Activated B cell treated with CpG ODN at 0.5 μM for 24 hours (primary cell): ENCODE data around the gene CRADD. TPM values are rescaled to one million over a fixed set of nuclear protein-coding genes. Genes with fewer than 3 reads are reported as not detected.
"Not testable (repeated sequence)": the region's sequence is repeated elsewhere in the genome, so short reads cannot be mapped to it uniquely, and the experiment has no call there.

Experiments used
- ATAC-seq: fragments of 200-7000 bp; cut with Tn5 transposase; one replicate; pipeline ENCODE4 v1.10.0; 2021; ENCODE audit warnings: low read depth, mild to moderate bottlenecking, moderate library complexity
- CTCF ChIA-PET: fragments of 350-600 bp; sonication (Branson Sonifier 250); formaldehyde crosslinking; loops from one replicate; lab custom pipeline; 2021; ENCODE audit warnings: antibody characterized with exemption; lab: Charles Lee
- POLR2A ChIA-PET: fragments of 350-600 bp; sonication (Branson Sonifier 250); formaldehyde crosslinking; loops from one replicate; lab custom pipeline; 2021; ENCODE audit warnings: antibody characterized with exemption; lab: Charles Lee
- DNase-seq: peaks from one replicate; pipeline ENCODE4 v3.0.0; 2022
- H3K27ac Mint-ChIP-seq: one replicate; pipeline ENCODE4 v1.8.0; 2020; ENCODE audit warnings: mixed read lengths
- H3K27me3 Mint-ChIP-seq: one replicate; pipeline ENCODE4 v1.8.0; 2021; ENCODE audit warnings: mixed read lengths
- H3K36me3 Mint-ChIP-seq: one replicate; pipeline ENCODE4 v1.8.0; 2021; ENCODE audit warnings: low read depth, mixed read lengths
- H3K4me1 Mint-ChIP-seq: one replicate; pipeline ENCODE4 v1.8.0; 2021; ENCODE audit warnings: mixed read lengths
- H3K4me3 Mint-ChIP-seq: one replicate; pipeline ENCODE4 v1.8.0; 2020; ENCODE audit warnings: mild to moderate bottlenecking, mixed read lengths
- H3K9me3 Mint-ChIP-seq: one replicate; pipeline ENCODE4 v1.8.0; 2020; ENCODE audit warnings: mixed read lengths
- CTCF ChIP-seq: fragments of 200-600 bp; IDR thresholded peaks from one replicate; pipeline ENCODE4 v1.8.0; 2022; ENCODE audit warnings: antibody characterized with exemption, mild to moderate bottlenecking
- intact Hi-C: fragments of 100-400 bp; cut with micrococcal nuclease; formaldehyde crosslinking; loops from one replicate; pipeline ENCODE4 v1.15.1; 2024
- total RNA-seq: library from RNA; stranded (reverse); gene quantifications from 2 replicates; pipeline ENCODE4 v1.2.3, GENCODE V29; 2022

The CRADD gene
- total RNA-seq, 1 donor from 2014 or later, result 15.3 TPM

DNA sequence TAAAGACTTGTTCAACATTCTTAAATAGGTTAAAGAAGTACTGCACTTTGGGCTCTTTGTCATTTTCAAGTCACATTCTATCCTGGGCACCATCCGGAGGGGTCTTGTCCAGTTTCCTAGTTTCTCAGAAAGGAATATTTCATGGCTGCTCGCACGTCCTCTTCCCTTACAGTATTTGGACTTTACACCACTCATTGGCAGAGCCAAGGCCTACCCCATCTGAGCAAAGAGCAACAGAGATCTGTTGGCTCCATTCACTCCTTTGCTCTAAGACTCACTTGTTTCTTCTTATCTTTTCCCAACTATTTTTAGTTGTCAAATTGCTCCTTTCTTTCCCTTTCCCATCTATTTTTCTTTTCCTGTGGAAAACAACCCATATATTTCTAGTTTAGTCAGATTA lies 118.2 kb downstream of the CRADD start:
- DNase-seq, result no peak
- H3K4me1 Mint-ChIP-seq, result peaks cover 3% of the 10 kb centered on the region
- ChIA-PET POLR2A (no interaction called here), CTCF (no interaction called here)
- ATAC-seq, result no peak
- peaks cover 5% of the 10 kb centered on the region for H3K36me3 Mint-ChIP-seq
- no peak for TF ChIP-seq CTCF
- no peaks in the 10 kb centered on the region for H3K9me3 Mint-ChIP-seq
- no peak overlapping the region for H3K27ac Mint-ChIP-seq
- no peaks in the 10 kb centered on the region for H3K27me3 Mint-ChIP-seq
- intact Hi-C loops, result no loop called here
- H3K4me3 Mint-ChIP-seq, result no peak overlapping the region

GRCh38 chr12:93796729-93797128 lies 119.6 kb downstream of the CRADD start:
- Mint-ChIP-seq H3K4me3 (no peak overlapping the region), H3K27ac (no peak overlapping the region), H3K27me3 (no peaks in the 10 kb centered on the region), H3K9me3 (no peaks in the 10 kb centered on the region), H3K36me3 (peaks cover 7% of the 10 kb centered on the region), H3K4me1 (peaks cover 3% of the 10 kb centered on the region)
- no peak for TF ChIP-seq CTCF
- intact Hi-C loops, result no loop called here
- ATAC-seq, result no peak
- DNase-seq, result no peak
- ChIA-PET CTCF (no interaction called here), POLR2A (no interaction called here)

GRCh38 chr12:93798279-93799151 lies 121.3 kb downstream of the CRADD start:
- no peak overlapping the region for H3K4me3 Mint-ChIP-seq
- peaks cover 7% of the 10 kb centered on the region for H3K36me3 Mint-ChIP-seq
- DNase-seq (no peak), ATAC-seq (peak; percentile 25)
- intact Hi-C loops, result no loop called here
- H3K27ac Mint-ChIP-seq, result no peak overlapping the region
- ChIA-PET POLR2A (no interaction called here), CTCF (no interaction called here)
- TF ChIP-seq CTCF, result no peak
- H3K9me3 Mint-ChIP-seq, result no peaks in the 10 kb centered on the region
- H3K27me3 Mint-ChIP-seq, result no peaks in the 10 kb centered on the region
- peaks cover 3% of the 10 kb centered on the region for H3K4me1 Mint-ChIP-seq

- H3K27ac Mint-ChIP-seq, CTCF ChIA-PET, H3K9me3 Mint-ChIP-seq, H3K4me1 Mint-ChIP-seq, ATAC-seq, DNase-seq, H3K4me3 Mint-ChIP-seq, H3K36me3 Mint-ChIP-seq, POLR2A ChIA-PET, intact Hi-C loops, H3K27me3 Mint-ChIP-seq: not testable (repeated sequence)
These were observed 124.5 kb downstream of the CRADD start for GRCh38 chr12:93801666-93802065.

GRCh38 chr12:93802293-93802692 lies 125.1 kb downstream of the CRADD start:
- Mint-ChIP-seq H3K9me3 (peaks cover 8% of the 10 kb centered on the region), H3K27me3 (no peaks in the 10 kb centered on the region), H3K4me3 (no peak overlapping the region), H3K4me1 (peaks cover 3% of the 10 kb centered on the region), H3K36me3 (peaks cover 9% of the 10 kb centered on the region), H3K27ac (no peak overlapping the region)
- ATAC-seq (no peak), DNase-seq (no peak)
- ChIA-PET CTCF (no interaction called here), POLR2A (no interaction called here)
- no peak for TF ChIP-seq CTCF
- intact Hi-C loops, result no loop called here
